Measurements from ENCODE around the gene AHCTF1.

DNA sequence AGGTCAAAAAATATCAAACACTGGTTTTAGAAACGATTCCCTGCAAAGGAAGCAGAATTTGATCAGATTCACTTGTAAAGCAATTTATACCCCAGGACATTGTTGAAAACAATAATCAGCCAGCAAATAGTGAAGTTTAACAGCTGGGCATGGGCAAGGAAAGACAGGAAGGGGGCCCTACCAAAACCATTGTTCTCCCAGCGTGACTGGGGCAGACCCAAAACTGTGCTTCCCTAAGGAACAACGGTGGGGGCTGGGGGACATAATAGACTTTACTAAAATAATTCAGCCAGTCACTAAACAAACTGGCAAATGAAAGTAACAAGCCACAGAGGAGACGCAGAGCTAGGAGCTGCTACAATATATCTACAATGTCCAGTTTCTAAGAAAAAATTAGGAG lies 100.2 kb downstream of the AHCTF1 start:
- no peak for TF ChIP-seq EZH2 (IDR thresholded peaks at IDR 0.05)
- TF ChIP-seq, protein P1, sequence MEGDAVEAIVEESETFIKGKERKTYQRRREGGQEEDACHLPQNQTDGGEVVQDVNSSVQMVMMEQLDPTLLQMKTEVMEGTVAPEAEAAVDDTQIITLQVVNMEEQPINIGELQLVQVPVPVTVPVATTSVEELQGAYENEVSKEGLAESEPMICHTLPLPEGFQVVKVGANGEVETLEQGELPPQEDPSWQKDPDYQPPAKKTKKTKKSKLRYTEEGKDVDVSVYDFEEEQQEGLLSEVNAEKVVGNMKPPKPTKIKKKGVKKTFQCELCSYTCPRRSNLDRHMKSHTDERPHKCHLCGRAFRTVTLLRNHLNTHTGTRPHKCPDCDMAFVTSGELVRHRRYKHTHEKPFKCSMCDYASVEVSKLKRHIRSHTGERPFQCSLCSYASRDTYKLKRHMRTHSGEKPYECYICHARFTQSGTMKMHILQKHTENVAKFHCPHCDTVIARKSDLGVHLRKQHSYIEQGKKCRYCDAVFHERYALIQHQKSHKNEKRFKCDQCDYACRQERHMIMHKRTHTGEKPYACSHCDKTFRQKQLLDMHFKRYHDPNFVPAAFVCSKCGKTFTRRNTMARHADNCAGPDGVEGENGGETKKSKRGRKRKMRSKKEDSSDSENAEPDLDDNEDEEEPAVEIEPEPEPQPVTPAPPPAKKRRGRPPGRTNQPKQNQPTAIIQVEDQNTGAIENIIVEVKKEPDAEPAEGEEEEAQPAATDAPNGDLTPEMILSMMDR (IDR thresholded peaks at IDR 0.05): no peak
- no peak for TF ChIP-seq EZH2phosphoT487 (IDR thresholded peaks at IDR 0.05)

All from neural progenitor cell (in vitro differentiated cells).